Measurements from ENCODE around the gene RARG.

RARG gene

GRCh38 chr12:53222806-53223261 lies 9.2 kb downstream of the RARG start:
- DNase-seq = no peak

- no peak for DNase-seq
Observed at GRCh38 chr12:53222170-53222721, 9.8 kb downstream of the RARG start.

DNA sequence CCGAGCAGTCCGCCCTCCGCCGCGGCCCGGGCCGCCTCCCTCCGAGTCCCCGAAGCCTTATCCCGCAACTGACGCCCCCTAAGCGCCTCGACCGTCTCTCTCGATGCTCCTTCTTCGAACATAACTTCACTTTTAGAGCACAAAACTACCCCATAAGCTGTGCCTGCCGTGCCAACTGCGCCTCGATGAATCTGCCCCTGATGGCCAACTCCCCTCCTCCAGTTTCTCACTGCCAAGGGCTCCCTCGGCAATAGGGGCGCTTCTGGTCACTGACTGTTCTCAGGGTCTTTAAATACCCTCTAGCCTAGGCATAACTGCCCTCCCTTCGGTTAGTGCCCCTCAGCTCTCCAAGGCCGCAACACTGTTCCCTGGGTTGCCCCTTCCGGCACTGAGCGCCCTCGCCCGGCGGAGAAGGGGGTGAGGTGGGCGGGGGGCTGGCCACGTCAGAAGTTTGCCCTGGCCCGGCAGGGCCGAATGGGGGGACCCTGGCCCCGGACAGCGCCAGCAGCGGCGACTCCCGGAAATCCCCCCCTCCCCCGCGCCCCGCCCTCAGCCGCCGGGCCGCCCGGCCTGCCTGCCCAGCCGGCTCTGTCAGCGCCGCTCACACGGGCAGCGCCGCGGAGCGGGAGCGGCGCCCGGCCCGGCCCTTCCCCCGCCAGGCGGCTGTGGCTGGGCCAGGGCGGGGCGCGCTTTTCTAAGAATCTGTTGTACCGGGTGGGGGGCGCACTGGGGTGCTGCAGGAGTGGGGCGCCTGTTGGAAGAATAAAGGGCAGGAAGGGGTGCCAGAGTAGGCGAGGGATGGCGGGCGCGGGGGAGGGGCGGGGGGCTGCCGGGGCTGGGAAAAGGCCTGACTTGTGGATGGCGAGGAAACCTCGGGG lies 10.6 kb downstream of the RARG start:
- peak; percentile 9 to 47 for DNase-seq

DNA sequence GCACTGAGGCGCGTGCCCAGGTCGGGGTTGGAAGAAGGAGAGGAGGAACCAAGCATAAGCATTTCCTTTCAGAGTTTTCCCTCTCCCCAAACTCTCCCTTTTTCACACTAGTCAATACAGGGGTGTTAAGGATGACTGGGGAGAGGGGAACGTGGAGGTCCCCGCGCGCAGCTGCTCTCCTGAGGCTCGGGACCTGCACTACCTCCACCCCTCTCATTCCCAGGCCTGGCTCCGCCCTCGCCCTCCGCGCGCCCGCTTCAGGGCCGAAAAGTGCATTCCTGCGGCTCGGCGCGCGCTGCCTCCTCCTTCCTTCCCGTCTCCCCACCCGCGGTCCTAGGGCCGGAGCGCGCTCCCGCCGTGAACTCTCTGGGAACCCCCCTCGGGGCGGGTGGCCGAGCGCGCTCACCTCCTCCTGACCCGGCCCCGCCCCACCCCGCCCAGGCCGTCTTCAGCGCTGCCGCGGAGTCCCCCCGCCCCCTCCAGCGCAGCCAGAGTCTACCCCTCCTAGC lies 11.3 kb downstream of the RARG start:
- DNase-seq = peak; percentile 53 to 84

GRCh38 chr12:53219956-53220693 lies 11.9 kb downstream of the RARG start:
- peak; percentile 9 to 55 for DNase-seq

DNA sequence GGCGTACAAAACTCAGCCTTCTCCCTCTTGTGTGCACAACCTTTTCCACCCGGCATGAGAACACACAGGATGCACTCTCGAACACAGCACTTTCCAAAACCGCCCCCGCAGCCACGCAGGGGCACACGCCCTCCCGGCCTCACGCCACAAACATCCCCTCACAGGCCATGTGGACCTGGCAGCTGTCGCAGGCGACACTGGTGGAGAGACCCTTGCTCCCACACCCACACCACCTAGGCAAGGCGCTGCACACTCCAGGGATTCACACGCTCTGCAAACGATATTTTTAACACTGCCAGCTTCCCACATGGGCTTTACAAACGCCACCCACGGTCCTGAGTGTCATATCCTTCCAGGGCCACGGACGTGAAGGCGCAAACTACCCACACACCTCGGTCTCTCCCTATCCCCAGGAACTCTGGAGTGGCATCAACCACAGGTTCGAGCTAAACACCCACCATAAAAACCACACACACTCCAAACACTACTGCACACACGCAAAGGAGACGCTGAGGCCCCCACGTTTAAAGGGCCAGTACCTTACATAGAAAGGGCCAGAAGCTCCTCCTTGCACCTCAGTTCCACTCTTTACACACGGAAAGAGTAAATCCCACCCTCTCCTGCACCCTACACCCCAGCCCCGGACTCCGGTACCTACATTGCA lies 12.6 kb downstream of the RARG start:
- no peak for DNase-seq

DNA sequence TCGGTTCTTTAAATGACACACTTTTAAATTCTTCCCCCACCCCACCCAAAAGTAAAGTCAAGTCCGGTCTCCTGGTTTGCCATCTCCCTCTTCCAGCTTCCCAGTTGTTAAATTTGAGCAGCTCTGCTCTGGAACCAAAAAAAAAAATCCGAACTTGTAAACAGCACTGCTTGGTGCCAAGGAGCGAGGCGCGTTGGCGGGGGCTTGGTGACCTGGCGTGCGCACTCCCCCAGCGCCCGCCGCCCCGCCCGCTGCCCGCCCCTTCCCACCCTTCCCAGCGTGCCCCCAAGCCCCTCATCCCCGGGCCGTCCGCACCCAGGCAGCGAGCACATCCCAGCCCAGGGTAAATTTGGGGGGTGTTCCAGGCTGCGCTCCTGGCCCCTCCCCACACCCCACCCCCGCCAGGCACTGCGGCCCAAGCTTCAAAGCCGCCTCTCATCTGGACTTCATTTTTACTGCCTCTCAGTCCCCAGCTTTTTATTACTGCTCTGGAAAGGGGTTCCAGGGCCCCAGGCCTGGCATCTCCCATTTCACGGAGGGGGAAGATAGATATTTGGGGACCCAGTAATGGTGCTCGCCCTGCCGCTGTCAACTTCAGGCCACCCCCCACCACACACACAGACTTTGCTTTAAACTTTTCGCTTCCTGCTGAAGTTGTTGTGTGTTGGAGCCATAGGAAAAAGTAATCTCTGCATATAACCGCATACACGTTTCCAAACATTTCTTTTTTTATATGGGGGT lies 13.3 kb downstream of the RARG start:
- DNase-seq = no peak

GRCh38 chr12:53217931-53218307 lies 14.1 kb downstream of the RARG start:
- DNase-seq = no peak

- DNase-seq = no peak
Observed at GRCh38 chr12:53217051-53217930, 14.7 kb downstream of the RARG start.

DNA sequence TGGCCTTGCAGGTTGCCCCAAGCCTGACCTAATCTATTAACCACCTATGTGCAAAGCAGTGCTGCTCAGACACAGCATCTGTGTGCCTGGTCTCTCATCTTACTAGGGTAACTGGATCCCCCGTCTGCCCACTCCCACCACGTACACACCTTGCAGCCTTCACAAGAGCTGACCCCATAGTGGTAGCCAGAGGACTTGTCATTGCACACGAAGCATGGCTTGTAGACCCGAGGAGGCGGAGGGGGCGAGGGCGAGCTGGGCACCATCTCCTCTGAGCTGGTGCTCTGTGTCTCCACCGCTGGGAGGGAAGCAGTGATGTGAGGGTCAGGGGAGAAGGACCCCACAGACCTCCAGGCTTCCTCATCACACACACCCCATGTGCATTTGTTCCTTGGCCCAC lies 16.5 kb downstream of the RARG start:
- no peak for DNase-seq

- no peak for DNase-seq
Observed at GRCh38 chr12:53214687-53215455, 17.1 kb downstream of the RARG start.

- no peak for DNase-seq
Observed at GRCh38 chr12:53214221-53214620, 17.8 kb downstream of the RARG start.

- DNase-seq = peak; percentile 63 to 80
Observed at GRCh38 chr12:53213348-53213747, 18.7 kb downstream of the RARG start.

GRCh38 chr12:53212931-53213330 lies 19.1 kb downstream of the RARG start:
- no peak for DNase-seq

DNA sequence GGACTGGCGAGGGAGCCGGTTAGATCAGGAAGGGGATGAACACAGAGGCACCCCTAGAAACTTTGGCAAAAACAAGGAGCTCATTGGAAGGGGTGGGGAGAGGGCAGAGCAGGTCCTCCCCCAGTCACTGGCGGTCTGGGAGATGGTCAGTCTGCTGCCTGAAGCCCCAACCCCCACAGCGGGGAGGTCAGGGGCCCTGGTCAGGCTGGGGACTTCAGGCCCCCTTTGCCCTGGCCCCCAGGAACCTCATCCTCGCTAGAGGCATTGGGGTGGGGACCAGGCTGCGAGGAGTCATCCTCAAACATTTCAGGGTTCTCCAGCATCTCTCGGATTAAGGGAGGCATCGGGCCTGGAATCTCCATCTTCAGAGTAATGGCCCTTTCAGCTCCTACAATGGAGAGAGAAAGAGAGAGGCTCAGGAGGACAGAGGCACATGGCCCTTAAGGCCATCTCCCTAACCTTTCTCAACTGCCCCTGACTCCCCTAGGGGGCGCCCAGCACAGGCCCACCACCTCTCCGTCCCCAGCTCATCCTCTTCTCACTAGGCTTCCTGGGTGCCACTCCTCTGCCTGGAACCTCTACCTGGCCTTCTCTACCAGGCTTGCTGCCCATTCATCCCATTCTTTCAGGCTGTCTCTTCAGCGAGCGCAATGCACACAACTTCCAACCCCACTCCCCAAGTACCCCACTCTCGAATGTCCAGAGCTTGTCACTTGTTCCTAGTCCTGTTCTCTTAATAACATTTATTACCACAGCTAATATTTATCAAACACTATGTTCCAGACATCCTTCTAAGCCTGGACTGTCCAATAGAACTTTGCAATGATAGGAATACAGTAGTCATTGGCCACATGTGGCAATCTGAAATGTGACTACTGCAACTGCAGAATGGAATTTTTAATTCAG lies 20.3 kb downstream of the RARG start:
- peak; percentile 11 to 18 for DNase-seq

- DNase-seq = no peak
Observed at GRCh38 chr12:53210843-53211242, 21.2 kb downstream of the RARG start.

DNA sequence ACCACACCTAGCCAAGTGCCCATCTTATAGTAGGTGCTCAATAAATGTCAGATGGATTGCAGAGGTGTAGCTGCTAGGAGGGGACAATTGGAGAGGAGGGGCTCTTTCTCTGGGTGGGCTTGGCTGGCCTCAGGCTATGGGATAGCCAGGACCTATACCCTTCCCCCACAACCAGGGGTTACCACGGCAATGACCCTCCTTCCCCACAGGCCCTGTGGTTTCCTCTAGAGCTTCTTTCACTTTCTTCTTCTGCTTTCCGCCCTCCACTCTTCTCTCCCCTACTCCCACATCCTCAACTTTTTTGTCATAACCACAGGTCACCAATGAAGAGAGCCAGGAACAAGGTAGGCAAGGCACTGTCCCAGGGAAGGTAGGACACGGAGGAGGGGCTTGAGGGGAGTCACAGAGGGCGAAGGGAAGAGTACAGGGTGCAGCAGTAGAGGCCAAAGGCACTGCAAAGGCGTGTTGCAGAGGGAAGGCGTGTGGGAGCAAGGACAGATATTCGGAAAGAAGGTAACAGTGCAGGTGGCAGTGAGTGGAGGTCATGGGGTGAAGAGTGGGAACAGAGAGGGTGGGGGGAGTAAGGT lies 23.0 kb downstream of the RARG start:
- no peak for DNase-seq

GRCh38 chr12:53208435-53208834 lies 23.6 kb downstream of the RARG start:
- no peak for DNase-seq

DNA sequence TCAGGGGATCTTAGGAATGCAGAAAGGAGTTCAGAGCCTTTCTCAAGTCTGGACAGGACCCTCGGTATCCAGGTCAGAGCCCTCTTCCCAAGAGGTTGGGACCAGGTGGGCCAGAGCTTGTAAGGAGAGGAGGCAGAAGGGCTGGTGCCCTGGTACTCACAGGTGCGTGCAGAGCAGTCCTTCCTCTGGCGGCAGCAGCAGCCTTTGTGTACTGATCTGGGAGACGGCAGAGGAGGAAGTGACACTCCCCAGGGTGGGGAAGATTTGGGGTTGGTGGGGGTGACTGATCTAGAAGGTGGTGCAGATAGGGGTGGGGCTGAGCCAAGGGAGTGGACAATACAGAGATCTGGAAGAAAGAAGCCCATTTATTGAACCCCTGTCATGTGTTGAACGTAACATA lies 25.0 kb downstream of the RARG start, which contains the start of gene ITGB7:
ITGB7 (minus strand) TSS at position 210 of the 400 bp plus-strand sequence. CDS start 6,808 bp downstream, outside the sequence.
- no peak for DNase-seq
